NCI-H1694 (cell line): ENCODE results near the gene RIPOR1.
"Not testable (repeated sequence)": the region's sequence is repeated elsewhere in the genome, so short reads cannot be mapped to it uniquely, and the experiment has no call there.

Experiments
- DNase-seq: peaks from one replicate; lab custom pipeline; 2025; lab: John Stamatoyannopoulos, UW

Gene RIPOR1

DNA sequence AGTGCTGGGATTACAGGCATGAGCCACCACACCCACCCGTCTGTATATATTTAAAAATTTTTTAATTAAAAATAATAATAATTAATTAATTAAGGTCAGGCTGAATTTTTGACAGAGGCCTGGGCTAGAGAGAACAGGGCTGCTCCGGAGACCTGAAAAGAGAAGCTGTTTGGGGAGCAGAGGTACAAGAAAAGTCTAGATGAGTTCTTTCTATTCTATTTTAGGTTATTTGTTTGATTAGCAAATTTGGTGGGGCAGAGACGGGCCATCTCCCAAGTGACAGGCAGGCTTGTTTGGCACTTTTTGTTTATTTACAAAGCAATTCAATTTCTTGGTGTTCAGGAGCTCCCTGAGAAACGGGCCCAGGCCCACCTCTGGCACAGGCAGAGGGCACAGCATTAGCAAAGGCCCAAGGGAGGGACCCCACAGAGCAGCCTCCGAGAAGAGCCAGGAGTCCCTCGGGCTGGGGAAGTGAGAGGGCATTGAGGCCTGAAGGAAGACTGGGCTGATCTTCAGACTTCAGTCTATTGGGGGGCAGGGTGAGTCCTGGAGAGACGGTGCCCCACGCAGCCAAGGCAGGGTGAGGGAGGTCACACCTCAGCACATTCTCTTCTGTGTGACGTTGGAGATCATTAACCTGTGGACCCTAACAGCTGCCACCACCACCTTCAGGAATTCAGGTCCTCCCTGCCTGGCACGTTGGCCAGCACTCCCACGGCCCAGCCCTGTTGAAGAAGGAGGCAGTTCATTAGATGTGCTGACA, 10.8 kb upstream of the RIPOR1 start:
- no peak for DNase-seq

- DNase-seq: no peak
Observed at GRCh38 chr16:67518676-67519075, 10.0 kb upstream of the RIPOR1 start.

DNA sequence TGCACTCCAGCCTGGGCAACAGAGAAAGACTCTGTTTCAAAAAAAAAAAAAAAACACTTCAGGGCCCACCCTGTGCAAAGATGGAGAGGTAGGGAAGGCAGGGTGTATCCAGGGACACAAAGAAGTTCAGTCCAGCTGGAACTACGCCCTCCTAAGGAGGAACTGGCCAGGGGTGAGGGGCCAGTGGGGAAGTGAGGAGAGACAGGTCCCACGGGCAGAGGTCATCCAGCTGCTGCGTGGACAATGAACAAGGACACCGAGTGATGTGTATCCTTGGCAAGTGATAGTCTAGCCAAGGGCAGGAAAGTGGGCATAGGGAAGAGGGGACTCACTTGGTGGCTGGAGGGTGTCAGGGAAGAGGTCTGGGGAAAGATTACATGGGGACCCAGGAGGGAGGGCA, 9.4 kb upstream of the RIPOR1 start:
- no peak for DNase-seq

GRCh38 chr16:67521095-67521804, 7.4 kb upstream of the RIPOR1 start:
- DNase-seq: peak; percentile 93

DNA sequence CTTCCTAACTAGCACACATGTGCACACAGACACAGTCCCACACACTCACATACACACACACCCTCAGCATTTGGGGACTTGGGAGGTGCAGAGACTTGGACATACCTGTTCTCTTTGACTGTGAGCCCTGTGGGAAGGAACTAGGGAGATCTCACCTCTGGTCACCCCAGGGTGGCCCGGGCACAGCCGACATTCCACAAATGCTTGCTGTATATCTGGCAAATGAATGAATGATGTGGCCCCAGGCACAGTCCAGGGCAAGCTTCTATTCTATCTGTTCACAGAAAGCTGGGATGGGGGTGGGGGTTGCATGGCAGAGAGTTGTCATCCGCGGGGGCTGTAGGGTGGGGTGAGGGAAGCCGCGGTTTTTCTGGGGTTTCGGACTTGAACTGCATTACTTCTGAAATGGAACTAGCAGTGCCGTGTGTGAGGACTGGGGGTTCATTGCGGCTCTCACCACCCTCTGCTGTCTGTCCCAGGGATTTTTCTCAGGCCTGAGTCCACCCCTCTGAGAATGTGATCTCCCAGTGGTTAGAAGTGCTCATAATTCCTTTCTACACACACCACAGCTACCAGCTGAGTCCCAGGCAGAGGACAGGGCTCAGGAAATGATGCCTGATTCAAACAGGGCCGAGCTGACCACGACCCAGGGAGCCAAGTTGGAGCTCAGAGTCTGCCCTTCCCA, 3.3 kb upstream of the RIPOR1 start:
- no peak for DNase-seq

GRCh38 chr16:67526149-67526791, 2.4 kb upstream of the RIPOR1 start:
- no peak for DNase-seq

GRCh38 chr16:67528870-67529581, 397 bp downstream of the RIPOR1 start:
- no peak for DNase-seq

- DNase-seq: no peak
Observed at GRCh38 chr16:67529582-67530012, 968 bp downstream of the RIPOR1 start.

GRCh38 chr16:67530013-67530939, 1.6 kb downstream of the RIPOR1 start:
- DNase-seq: no peak

DNA sequence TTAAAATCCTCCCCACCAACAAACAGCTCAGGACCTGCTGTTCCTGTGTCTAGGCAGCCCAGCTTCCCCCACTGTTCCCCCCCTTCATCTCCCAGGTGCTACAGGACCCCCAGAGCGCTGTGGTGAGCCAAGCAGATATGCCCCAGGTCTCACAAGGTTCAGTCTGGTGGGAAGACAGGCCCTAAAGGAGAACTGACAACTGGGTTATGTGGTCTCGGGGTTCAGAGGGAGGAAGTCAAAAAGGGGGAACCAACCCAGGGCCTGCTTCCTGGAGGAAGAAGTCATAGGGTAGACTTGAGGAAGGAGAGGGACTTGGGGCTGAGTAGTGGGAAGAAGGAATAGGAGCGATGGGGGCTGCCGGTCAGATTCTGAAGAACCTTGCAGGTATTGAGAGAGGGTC, 2.6 kb downstream of the RIPOR1 start:
- no peak for DNase-seq

DNA sequence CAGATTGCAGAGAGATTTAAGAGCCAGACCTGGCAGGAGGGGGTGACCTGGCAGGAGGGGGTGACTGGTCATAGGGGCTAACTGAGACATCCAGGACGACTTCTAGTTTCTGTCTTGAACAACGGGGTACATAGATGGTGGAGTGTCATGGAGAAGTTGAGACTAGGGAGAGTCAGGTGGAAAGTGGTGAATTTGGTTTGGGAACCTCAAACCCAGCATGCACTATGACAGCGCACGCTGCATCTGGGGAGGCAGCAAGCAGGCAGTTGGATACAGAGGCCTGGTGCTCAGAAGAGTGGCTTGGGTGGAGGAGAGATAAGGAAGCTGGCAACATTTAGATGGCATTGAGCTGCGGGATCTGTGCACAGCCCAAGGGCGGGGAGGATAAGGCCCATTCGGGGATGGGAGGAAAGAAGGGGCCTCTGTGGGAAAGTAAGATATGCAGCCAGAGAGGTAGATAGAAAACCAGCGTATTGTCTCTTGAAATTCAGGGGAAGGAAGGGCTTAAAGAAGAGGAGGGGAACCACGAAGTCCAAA, 4.5 kb downstream of the RIPOR1 start:
- no peak for DNase-seq

DNA sequence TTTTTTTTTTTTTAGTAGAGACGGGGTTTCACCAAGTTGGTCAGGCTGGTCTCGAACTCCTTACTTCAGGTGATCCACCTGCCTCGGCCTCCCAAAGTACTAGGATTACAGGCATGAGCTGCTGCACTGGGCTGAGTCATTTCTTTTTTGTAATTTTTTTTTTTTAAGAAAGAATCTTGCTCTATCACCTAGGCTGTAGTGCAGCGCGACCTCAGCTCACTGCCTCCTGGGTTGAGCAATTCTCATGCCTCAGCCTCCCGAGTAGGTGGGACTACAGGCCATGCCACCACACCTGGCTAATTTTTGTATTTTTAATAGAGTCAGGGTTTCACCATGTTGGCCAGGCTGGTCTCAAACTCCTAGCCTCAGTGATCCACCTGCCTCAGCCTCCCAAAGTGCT, 5.4 kb downstream of the RIPOR1 start:
- not testable (repeated sequence) for DNase-seq

- DNase-seq: no peak
Observed at GRCh38 chr16:67534431-67534830, 5.8 kb downstream of the RIPOR1 start.

- no peak for DNase-seq
Observed at GRCh38 chr16:67535201-67535600, 6.6 kb downstream of the RIPOR1 start.

- DNase-seq: no peak
Observed at GRCh38 chr16:67537270-67537635, 8.6 kb downstream of the RIPOR1 start.

DNA sequence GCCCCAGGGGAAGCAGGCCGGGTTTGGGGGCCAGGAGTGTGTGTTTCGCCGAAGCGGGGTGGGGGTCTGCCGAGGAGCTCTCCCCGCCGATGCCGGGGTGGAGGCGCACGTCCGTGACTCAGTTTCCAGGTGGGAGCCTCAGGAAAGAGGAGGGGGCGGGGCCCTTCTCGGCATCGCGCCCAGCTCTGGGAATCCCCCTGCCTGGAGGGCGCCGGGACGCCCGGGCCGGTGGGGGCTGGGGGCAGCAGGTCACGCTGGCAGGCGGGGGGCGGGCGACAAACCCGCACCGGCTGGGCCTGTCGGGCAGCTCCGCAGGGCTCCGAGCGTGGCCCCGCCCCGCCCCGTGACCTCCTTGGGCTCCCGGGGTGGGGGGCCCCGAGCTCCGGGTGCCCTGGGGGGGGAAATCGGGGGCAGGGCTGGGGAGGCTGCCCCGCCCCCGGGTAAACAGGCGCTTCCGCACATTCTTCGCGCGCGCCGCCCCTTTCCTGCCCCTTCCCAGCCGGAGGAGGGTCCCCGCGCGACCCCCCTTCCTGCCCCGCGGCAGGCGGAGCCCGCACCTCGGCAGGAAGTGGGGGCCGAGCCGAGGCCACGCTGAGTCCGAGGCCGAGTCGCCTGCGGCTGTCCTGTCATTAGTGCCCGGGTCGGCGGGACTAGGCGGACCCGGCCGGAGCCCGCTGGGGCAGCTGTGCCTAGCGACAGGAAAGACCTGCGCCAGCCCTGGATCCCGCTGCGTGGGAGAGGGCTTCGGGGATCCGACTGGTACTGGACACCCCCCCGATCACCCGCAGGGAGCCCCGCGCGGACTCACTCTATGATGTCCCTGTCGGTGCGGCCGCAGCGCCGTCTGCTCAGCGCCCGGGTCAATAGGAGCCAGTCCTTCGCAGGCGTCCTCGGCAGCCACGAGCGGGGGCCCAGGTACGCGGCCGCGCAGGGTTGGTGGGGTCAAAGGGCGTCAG, 9.3 kb downstream of the RIPOR1 start:
- no peak for DNase-seq

- no peak for DNase-seq
Observed at GRCh38 chr16:67538666-67539101, 10.1 kb downstream of the RIPOR1 start.

GRCh38 chr16:67539271-67539670, 10.6 kb downstream of the RIPOR1 start:
- no peak for DNase-seq
